Stimulated activated CD4-positive, alpha-beta T cell treated with anti-CD3 and anti-CD28 coated beads, Interleukin-4, amount 100 ng/mL, for 4 hours (primary cell): Measurements from ENCODE around the gene CCK.

Source experiments
- DNase-seq, 2 experiments: peaks; one replicate each; pipeline ENCODE4 v3.0.0-alpha.2; 2020

CCK gene

GRCh38 chr3:42265059-42265991 is 660 bp downstream of the CCK start:
- DNase-seq: no peak

DNA sequence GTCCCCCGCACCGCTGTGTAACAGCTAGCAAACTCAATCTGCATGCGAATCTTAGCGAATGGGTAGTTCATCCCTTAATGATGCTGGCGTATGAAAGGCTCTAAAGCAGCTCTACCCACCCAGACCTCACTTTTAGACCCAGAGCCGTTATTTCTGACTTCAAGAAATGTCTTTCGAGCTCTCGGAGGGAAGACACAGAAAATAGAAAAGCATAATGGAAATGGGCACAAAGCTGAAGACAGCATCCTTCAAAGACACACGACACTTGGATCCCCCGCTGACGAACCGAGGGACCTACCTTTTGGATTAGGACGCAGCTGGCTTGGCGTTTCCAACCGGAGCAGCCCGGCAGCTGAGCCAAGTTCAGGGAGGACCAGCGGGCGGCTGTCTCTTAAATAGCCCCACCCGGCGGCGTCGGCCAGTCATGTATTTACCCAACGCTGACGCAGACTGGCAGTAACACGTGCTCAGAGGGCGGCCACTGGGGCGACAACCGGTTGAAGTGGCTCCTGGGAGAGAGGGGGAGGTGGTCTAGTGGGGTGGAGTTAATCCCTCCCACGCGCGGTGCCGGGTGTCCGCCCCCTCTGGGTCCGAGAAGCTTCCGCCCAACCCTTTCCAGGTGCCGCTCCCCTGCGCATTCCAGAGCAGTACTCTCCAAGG is 1.5 kb downstream of the CCK start:
- DNase-seq: no peak

GRCh38 chr3:42263354-42264346 is 2.3 kb downstream of the CCK start:
- no peak for DNase-seq

DNA sequence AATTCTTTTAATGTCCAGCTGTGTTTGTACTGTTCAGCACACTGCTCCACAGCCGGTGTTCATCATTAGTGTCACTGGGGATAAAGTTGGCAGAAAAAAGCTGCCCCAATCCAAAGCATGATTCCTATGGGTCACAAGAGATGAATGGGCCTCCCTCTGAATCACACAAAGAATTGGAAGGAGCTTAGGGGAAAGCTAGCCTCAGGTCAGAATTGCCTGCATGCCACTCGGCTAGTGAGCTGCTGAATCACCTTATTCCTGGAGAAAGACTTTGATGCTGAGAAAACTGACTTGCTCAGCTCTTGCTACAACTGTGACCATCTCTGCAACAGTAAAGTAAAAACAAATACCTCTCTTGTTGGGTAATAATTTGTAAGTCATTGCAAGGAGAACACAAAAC is 3.5 kb downstream of the CCK start:
- no peak for DNase-seq

GRCh38 chr3:42257007-42257406 is 9.0 kb downstream of the CCK start:
- DNase-seq: no peak

DNA sequence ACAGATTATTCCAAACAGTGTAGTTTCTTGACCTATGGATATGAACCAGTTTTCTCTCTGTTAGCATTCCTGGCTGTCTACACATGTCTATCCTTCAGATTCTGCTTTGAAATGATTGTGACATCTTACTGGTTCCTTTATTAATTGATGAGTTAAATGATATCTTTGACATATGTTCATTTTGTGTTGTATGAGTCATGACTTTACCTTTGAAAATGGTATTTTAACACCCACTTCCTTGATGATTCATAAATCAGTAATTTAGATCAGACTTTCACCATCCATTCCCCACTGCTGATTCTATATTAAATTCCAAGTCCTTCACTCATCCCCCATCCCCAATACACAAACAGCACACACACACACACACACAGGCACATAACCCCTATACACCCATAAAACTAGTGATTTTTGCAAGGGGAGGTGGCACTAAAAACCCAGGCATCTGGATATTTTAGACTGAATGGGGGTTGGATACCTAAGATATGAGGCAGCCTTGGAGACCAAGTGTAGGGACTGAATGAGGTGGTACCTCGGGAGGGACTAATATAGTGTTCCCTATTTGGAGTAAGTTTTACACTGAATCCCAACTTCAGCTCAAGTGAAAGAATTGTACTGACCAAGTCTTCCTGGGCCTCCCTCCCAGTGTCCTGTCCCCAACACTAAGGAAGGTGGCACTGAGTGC is 9.7 kb downstream of the CCK start:
- DNase-seq: no peak

- DNase-seq: no peak
Observed at GRCh38 chr3:42254566-42254965, 11.4 kb downstream of the CCK start.

- no peak for DNase-seq
Observed at GRCh38 chr3:42250761-42251160, 15.2 kb downstream of the CCK start.

- DNase-seq: peak; percentile 44 to 55
Observed at GRCh38 chr3:42247576-42248027, 18.4 kb downstream of the CCK start.

DNA sequence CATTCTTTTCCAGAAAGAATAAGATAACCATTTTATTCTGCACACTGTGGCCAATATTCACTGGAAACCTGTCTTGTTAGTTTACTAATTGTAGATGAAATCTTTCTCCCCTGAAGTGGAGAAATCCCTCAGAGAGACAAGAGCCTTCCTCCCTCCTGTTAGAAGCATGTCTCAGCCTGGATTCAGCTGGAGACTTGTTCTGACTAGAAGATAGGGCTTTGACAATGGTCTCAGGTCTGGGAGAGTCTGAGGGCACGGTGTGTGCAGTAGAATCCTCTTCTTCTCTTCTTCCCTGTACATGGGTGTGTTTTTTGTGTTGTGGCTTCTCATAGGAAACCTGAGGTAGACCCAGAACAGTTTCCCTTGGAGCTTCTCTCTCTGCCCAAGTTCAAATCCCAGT is 19.9 kb downstream of the CCK start:
- no peak for DNase-seq

DNA sequence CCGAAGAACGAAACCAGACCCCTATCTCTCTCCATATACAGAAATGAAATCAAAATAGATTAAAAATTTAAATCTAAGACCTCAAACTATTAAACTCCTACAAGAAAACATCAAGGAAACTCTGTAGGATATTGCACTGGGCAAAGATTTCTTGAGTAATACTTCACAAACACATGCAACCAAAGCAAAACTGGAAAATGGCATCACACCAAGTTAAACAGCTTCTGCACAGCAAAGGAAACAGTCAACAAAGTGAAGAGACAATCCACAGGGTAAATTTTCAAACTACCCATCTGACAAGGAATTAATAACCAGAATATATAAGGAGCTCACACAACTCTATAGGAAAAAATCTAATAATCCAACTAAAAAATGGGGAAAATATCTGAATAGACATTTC is 29.4 kb downstream of the CCK start:
- no peak for DNase-seq

DNA sequence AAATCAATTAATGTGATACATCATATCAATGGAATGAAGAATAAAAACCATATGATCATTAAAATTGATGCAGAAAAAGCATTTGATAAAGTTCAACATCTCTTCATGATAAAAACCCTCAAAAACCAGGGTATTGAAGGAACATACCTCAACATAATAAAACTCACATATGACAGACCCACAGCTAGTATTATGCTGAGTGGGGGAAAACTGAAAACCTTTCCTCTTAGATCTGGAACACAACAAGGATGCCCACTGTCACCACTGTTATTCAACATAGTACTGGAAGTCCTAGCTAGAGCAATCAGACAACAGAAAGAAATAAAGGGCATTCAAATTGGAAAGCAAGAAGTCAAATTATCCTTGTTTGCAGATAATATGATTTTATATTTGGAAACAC is 30.5 kb downstream of the CCK start:
- DNase-seq: no peak

DNA sequence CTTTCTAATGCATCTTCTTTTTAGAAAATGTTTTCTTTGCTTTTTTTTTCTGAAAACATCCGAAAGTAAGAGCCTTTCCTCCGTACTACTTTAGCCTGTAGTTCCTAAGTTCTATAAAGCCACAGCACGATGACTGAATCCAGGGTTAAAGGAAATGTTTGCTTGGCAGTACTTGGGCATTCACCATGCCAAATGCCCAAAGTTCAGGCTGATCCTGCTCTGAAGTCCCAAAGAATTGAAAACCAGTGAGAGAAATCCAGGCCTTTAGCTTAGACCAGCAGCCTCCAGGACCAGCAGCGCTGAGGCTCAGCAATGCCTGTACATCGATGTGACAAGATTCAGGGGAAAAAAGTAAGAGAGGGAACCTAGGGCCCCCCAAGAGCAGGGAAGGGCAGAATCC is 35.1 kb downstream of the CCK start:
- no peak for DNase-seq

DNA sequence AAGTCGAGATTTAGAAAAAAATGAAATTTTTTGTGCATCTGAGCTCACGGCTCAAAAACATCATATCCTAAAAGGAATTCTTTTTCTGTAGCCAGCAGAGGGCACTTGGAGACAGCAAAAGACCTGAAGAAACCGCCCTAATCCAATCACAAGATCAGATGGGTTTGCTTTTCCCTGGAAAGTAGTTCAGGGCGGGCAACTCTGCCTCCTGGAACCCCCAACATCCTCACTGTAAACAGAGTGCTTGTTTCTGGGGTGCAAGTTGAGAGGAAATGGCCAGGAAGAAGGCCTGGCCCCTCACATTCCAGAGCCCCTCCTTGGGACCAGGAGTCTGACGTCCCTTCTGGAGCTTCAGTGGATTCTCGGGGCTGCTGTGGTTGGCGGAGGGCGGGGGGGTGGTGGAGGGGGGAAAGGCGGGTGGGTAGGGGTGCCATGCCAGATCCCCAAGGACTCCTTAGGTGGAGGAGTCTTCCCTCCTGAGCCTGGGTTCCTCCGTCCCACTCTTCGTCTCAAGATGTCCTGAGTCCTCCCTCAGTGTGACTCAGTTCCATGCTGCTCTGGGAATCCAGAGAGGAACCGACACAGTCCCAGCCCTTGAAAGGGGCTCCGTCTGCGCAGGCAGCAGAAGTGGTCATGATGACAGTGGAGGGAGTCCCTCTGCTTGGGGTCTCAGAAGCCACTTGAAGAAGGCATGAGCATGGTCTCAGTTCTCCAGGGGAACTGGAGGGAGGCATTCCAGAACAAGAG is 35.9 kb downstream of the CCK start:
- DNase-seq: no peak

- DNase-seq: no peak
Observed at GRCh38 chr3:42229266-42229941, 36.6 kb downstream of the CCK start.

- no peak for DNase-seq
Observed at GRCh38 chr3:42228796-42229195, 37.2 kb downstream of the CCK start.

- DNase-seq: no peak
Observed at GRCh38 chr3:42226470-42227425, 39.2 kb downstream of the CCK start.

- DNase-seq: no peak
Observed at GRCh38 chr3:42225486-42226363, 40.3 kb downstream of the CCK start.
